HG02798 (cell line): ENCODE measurements around the gene CACNA1F.

Experiments
- ATAC-seq: cut with Tn5 transposase; IDR thresholded peaks from one replicate; pipeline ENCODE4 v1.9.1; 2021; ENCODE audit warnings: mild to moderate bottlenecking; ENCODE audit not compliant: unreplicated experiment, poor library complexity

The CACNA1F gene

DNA sequence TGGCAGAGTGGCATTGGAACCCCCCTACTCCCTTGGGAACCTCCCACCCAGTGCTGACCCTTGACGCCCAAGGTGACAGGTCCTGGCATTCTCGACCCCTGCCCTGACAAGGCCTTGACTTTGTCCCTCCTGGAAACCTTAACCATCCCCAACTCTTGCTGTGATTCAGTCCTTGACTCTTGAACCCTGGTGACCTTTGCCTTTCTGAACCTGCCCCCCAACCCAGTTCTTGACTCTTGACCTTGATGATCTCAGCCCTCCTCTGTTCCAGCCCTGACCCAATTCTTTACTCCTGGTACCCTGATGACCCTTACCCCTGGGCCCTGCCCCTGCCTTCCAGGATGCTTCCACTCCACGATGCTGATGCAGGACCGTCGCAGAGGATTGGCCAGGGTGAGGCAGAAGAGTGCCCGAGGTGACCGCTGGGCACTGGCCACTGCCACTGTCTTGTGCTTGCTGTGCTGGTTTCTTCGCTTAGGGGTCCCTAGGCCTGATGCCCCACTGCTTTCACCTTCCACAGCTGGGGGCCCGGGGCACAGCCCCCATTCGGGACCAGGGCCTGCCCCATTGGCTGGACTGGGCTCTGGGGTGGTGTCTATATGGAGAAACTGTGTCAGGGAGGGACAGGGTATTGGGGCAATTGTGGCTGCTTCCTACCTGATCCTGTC is 1.7 kb downstream of the CACNA1F start:
- ATAC-seq = no peak

DNA sequence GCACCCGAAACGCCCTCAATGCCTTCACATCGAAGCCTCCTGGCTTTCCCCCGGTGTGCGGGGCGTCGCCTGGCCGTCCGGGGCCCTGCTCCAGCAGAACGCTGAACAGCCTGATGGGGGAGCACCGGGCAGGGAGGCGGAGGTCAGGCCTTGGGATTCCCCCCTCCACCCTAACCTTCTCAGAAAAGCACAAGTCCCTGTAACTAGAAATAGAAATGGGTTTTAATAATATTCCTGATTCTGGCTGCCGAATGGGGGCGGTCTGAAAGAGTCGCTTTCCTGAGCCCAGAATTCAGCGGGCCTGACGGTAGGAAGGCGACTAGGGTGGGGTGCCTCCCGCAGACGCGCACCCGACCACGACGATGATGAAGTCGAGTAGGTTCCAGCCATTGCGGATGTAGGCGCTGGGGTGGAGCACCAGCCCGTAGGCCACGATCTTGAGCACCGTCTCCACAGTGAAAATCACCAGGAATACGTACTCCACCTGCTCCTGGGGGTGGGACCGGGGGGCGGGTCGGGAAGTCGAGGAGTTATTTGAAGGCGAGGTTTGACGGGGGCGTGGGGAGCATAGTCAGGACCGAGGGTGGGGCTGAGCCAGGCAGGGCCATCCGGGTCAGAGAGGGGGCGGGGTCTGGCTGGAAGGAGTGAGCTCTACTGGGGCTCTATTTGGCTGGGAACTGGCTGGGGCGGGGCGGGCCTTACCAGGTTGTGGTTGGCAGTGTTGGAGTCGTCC is 2.5 kb downstream of the CACNA1F start:
- ATAC-seq = peak; percentile 76

DNA sequence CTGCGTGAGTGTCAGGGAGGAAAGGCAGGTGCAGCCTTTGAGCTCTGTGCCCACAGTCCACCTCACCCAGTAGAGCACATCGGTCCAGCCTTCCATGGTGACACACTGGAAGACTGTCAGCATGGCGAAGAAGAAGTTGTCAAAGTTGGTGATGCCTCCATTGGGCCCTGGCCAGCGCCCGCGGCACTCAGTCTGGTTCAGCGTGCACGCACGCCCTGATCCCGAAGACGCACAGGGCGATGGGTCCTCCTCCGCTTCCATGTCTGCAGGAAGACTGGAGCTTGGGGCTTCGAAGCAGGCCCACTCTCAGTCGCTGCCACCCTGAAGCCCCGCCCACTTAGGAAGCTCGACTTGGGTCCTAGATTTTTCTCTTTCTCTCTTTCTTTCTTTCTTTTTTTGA is 5.0 kb downstream of the CACNA1F start:
- no peak for ATAC-seq

DNA sequence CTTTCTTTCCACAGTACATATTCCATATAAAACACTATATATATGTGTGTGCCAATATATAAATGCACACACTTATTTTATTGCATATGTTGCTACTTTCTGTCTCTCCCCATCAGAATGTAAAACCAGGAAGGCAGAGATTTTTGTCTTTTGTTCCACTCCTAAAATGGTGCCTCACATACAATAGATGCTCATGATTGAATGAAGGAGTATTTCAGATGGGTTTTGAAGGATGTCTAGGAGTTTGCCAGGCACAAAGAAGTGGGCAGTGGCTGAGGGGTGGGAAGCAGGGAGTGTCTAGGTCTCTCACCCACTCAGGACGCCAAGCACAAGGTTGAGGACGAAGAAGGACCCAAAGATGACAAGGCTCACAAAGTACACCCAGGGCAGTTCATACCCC is 5.4 kb downstream of the CACNA1F start:
- ATAC-seq = no peak

DNA sequence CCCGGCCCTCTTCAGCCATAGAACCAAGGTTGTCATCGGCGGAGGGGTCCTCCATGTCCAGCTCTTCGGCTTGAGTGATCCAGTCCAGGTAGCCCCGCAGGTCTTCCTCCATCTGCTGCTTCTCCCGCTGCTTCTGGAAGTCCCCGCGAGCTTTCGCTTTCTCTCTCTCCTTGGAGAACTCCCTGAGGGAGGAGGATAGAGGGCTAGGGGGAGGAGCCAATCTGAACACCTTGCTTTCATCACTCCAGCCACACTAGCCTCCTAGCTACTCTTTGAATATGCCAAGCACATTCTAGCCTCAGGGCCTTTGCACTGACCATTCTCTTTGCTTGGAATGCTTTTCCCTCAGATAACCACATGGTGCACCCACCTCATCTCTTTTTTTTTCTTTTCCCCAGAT is 6.2 kb downstream of the CACNA1F start:
- ATAC-seq = no peak

DNA sequence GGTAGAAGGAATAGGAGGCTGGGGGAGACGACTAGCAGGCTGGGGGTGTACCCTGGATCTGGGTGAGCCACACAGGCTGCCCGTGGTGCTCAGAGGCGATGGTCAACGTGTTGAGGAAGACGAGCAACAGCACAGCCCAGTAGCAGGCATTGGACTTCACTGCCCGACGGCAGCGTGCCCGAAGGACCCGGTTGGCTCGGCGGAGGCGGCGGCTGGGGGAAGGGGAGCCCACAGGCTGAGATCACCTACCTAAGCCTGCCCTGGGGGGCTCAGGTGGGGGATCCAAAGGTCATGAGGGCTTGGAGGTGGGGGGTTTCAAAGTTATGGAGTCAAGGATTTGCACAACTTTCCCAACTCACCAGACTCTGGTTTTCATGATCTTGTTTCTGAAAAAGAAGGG is 7.3 kb downstream of the CACNA1F start:
- no peak for ATAC-seq

DNA sequence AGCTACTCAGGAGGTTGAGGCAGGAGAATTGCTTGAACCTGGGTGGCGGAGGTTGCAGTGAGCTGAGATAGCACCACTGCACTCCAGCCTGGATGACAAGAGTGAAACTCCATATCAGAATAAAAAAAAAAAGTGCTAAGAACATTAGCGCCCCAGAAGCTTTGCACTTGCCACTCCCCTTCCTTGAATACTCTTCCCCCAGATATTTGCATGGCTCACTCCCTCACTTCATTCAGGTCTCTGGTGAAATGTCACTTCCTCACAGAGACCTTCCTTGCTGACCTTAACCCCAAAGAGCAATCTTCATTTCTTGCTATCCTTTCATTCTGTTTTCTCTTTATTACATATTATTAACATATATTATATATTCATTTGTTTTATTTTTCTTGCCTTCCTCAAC is 11.3 kb downstream of the CACNA1F start:
- no peak for ATAC-seq

DNA sequence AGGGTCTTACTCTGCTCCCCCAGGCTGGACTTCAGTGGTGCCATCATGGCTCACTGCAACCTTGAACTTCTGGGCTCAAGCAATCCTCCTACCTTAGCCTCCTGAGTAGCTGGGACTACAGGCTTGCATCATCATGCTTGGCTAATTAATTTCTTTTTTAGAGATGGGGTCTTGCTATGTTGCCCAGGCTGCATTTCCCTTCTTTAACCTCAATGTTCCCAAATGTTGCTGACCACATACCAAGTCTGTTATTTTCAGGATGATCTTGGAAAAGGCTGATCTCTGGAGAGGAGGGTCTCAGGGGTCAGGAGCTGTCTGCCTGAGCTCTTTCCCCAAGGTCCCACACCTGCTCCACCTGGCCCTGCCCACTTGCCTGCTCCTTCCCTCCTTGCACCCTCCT is 13.0 kb downstream of the CACNA1F start:
- ATAC-seq = no peak

DNA sequence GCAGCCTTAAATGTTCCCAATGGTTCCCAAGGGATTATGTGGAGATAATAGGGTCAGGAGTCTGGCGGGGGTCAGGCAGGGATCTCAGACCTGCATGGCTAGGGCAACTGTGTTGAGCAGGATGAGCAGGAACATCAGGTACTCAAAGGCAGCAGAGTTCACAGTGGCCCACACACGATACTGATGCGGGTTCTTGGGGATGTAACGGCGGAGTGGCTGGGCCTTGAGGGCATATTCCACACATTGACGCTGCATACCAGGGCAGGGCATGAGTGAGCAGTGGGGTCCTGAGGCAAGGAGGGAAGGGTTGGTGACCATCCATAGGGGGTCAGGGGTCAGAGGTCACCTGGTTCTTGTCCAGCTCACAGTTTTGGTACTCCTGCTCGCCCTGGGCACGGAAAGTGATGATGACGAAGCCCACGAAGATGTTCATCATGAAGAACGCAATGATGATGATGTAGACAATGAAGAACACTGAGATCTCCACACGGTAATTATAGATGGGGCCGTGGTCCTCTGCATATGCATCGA is 18.1 kb downstream of the CACNA1F start:
- no peak for ATAC-seq

DNA sequence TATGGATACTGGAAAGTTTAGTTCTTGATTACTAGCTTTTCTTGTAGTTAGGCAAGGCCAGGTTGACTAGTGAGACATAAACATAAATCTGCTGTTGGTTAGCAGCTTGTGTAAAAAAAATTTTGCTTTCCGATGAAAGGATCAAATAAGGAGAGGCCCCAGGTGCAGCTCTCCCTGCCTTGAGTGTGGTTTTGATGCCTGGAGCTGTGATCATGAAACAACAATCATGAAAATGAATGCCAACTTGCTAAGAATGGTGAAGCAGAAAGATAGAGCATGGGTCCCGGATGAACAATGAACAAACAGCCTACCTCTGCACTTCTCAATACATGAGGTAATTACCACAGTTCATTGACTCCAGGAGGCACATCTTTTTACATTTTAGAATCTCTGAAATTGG is 18.7 kb downstream of the CACNA1F start:
- no peak for ATAC-seq

DNA sequence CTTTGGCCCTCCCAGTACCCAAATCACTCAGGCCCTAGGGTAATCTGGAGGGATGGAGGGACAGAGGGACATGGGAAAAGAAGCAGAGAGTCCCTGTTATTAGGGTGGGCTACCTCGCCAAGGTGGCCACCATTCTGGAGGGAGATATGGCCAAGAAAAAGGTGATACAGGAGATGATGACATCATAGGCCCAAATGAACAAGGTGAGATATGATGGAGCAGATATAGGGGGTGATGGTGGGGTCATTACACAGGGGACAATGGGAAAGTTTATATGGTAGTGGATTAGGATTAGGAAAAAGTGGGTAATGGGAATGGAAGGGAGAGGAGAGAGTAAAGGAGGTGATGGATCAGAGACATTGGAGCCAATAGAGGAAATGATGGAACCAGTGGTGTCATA is 20.3 kb downstream of the CACNA1F start:
- ATAC-seq = no peak

DNA sequence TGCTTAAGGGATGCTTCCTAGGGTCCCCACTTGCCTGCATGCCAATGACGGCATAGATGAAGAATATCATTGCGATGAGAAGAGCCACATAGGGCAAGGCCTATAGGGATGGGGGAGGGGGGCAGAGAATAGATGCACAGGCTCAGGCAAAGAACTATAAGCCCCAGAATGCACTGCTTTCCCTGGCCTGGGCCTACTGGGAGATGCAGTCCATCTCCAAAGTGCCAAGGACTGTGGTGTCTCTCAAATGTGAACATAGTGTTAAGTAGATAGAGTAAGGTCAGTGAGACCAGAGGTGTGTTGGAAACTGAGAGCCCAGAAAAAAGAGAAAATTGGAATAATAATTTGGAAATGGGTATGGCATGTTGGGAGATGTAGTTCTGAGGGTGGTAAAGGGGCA is 20.9 kb downstream of the CACNA1F start:
- no peak for ATAC-seq

DNA sequence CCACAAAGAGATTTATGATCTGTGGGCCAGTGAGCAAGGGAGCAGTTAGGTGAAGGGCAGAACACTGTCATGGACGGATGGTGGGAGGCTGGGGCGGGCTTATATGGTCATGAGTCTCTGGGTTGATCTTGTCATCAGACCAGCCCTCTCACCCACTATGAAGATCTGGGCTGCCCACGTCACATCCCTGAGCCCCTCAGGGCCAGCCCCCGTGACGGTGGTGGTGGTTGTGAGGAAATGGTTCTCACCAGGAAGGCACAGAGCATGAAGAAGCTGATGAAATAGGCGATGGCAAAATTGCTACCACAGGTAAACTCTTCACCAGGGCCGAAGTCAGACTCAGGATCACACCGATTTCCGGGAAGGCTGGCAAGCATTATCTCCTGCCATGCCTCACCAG is 22.1 kb downstream of the CACNA1F start:
- ATAC-seq = no peak

DNA sequence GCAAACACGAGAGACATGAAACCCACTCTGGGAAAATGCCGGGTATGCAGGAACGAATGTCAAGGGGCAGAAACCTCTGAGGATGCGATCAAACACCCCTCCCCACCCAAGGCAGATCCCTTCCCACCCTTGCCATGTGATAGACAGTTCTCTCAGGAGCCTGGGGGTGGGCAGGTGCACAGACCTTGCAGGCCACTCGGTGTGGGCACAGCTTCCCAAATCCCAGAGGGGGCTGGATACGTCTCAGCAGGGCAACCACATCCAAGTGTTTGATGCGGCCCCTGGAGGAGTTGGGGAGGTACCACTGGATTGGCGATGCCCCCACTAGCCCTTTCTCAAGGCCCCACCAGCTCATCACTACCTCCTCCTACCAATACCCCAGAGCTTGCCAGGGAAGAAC is 22.7 kb downstream of the CACNA1F start:
- no peak for ATAC-seq

DNA sequence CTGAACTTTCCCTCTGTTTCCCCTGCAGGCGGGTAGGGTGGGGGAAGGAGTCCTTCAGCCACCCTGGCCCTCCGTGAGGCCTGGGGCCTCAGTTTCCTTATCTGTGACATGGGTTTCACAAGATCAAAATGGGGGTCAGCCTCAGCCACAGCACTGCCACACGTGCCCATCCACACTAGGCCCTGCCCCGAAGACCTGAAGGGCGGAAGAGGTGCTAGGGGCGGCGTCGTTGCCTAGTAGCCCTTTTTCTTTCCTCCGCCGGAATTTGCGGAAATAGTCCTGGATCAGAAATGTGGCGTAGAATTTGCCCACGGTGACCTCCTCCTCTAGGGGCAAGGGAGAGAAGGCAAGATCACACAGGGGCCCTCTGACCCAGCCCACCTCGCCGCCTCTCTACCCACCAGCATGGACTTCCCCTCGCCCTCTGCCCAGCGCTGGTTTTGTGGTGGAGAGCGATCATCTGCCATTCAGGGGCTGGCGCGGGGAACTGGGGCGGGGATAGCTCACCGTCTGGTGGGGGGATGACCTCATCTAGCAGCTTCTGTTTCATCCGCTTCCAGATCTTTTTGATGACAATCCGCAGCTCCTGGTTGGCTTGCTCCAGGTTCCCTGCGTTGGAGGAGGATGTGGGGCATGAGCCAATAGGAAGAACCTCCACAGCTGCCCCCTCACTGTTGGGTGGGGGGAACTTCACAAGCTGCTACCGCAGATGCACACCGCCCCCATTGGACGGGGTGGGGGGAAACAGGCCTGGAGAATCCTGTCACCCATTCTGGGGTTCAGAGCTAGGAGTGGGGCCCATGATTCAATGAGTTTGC is 23.5 kb downstream of the CACNA1F start:
- no peak for ATAC-seq

DNA sequence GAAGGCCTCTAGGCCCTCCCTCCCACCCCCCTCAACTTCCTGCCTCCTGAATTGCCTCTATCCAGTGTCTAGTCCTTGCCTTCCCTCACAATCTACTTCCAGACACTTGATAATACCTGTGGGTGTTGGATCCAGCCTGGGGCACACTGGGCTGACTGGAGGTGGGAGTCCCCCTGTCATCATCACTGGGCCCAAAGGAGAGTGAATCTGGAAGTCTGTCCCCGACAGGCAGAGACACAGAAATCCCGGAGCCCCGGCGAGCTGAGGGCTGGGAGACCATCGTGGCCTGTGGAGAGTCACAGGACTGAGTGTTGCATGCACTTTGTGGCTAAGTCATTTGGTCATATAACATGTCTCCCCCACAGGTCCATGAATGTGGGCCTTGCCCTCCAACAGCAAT is 24.7 kb downstream of the CACNA1F start:
- ATAC-seq = no peak

DNA sequence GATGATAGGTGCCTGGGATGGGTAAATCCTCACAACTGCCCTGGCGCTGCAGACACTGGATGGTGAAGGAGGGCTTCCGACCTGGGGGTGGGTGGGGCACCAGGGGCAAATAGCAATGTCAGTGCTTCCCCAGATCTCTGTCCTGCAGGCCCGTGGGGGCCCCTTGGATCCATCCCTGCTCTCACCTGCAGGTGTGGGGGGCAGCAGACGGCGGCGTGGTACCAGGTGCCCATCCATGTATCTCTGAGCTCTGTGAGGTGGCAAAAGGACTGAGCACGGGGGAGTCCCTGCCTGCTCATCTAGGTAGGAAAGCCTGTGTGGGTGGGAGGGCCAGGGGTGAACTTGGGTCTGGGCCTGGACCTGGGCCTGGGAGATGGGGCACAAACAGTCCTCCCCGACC is 26.6 kb downstream of the CACNA1F start:
- no peak for ATAC-seq

DNA sequence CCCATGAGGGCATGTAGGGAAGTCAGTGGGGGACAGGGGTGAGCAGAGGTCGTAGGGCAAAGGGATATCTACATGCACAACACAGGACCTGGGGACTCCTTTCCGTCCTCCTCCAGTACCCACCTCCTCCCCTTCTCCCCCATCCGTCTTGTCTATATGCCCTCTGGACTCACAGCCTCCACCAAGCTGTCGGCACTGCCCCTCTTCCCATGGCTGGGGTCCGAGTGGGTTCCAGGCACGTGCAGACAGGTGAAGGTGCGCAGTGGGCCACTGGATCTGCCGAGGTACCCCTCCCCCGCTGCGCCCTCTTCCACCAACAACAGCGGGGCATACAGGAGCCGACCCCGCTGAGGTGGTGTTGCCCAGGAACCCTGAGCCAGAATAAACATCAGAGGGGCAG is 27.7 kb downstream of the CACNA1F start:
- ATAC-seq = no peak

DNA sequence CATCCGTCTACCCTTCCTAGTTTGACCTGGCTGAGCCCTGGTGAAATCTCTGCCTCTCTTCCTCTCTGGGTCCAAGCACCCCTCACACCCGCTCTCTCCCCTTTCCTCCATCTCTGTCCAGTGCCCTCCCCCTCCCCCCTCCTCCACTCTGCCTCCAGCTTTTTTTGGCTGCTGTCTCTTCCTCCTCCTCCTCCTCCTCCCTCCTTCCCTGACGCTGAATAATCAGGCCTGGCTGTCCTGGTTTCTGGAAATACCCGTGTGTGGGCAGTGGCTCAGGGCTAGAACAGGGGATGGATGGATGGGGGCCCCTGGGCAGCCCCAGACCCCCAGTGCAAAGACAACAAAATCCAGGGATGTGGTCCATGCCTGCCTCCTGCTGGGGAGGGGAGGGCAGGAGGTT is 28.4 kb downstream of the CACNA1F start:
- ATAC-seq = no peak

DNA sequence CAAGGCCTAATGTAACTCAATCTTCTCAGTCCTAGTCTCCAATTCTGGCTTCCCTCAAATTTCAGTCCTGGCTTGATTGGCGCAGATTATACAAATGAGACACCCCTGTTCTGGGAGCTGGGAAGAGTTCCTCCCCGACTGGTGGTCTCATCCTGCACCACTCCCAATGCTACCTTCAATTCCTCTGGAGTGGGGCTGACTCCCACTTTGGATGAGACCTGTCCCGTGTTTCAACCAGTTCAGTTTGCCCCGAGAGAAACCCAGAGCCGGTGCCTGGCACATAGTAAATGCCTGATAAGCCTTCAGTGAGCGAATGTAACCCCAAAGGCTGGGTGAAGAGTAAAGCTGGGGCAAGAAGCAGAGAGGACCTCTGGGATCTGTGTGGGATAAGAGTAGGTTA is 29.1 kb downstream of the CACNA1F start:
- no peak for ATAC-seq

DNA sequence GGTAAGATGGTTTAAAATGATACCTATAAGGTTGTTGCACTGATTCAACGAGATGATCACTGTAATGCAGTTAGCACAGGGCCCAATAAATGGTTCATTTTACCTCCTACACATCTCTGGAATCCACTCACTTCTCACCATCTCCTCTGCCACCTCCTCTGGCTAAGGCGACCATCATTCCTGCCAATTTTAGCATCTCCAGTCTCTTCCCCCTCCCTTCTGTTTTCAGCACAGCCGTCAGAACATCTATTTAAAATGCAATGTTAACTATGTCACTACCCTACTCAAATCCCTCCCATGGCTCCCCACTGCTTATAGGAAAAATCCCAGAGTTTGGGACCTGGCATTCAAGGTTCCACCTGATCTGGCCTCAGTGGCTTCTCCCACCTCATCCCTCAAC is 29.6 kb downstream of the CACNA1F start:
- ATAC-seq = no peak
